Stimulated activated CD8-positive, alpha-beta memory T cell treated with anti-CD3 and anti-CD28 coated beads, Interleukin-7, amount 100 ng/mL, for 48 hours (primary cell): ENCODE measurements around the gene EXOC5.

Experiments
- DNase-seq, 2 donors: peaks; one replicate each; pipeline ENCODE4 v3.0.0-alpha.2; 2020; ENCODE audit warnings: low read depth in 1 of 2; ENCODE audit errors: extremely low read depth in 1 of 2

EXOC5 gene

GRCh38 chr14:57171363-57171762 is 97.3 kb downstream of the EXOC5 start:
- no peak for DNase-seq

DNA sequence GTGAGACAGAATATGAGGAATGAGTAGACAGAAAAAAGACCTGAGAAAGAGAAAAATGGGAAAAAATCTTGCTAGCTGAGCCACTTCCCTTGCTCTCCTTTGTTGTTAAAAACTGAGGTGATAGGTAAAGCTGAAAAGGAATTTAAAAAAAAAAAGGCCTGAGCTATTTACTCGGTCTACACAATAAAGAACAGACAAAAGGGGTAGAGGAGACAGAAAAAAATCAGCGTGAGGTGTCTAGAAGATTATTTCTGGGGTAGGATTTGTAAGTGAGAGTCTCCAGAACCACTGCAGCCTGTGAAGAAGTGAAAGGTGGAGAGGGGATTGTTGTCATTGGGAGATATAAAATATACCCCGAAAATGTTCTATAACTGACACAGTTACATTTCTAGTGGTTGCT is 98.8 kb downstream of the EXOC5 start:
- no peak for DNase-seq

- no peak for DNase-seq
Measured at GRCh38 chr14:57168138-57168679, 100.5 kb downstream of the EXOC5 start.

DNA sequence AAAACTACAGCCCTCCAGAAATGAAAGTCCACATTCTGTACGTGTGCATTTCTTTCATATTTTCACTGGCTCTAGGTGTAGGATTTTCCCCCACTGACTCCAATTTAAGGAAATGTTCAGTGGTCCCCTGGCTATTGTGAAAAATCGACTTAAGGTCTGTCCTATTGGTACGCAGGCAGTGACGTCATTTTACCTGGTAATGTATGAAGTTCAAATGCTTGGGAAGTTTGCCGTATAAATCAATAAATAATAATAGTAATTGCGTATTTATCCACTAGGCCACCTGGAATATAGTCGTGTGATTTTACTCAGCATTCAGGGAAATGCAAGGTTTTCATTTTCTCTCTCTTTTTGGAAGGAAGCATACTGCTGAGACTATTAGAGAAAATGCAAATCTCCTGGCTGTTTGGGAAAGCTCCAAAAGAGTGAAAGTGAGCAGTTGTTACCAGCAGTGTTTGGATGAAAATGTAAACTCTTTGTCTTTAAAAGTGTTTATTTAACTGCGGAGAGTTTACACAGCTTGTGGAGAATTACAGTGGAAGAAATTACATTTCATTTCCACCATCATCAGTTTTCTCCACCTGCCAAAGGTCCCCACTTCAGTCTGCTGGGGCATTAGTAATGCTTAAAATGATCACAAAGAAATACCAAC is 107.0 kb downstream of the EXOC5 start:
- DNase-seq = no peak

DNA sequence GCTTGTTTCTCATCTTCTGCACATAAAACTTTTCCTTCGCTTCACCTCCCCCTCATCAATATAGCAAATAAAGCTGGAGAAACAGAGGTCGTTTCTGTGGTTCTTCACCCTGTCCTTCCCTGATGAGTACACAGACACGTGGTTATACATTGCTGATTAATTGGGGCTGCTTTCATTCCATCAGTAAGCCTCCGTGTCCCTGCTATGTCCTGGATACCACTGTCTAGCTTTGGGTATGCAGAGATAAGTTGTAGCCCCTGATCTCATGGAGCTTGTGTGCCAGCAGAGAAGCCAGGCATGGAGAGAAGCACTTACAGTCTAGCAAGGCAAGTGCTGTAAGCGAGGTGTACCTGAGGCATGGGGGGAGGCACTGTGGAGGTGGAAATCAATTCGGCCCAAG is 108.4 kb downstream of the EXOC5 start:
- no peak for DNase-seq

DNA sequence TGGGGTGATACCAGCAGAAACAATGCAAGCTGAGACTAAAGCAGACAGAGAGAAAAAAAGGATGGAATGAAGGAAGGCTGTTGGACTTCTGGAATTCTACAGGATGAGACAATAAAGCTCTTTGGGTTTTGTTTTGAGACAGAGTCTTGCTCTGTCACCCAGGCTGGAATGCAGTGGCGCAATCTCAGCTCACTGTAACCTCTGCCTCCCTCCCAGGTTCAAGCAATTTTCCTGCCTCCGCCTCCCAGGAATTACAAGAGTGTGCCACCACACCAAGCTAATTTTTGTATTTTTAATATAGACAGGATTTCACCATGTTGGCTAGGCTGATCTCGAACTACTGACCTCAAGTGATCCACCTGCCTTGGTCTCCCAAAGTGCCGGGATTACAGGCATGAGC is 115.4 kb downstream of the EXOC5 start:
- no peak for DNase-seq
